Bronchial epithelial cell (primary cell): ENCODE results near the gene SNX24. TPM values are rescaled to one million over a fixed set of nuclear protein-coding genes. Genes with fewer than 3 reads are reported as not detected.

Source experiments
- DNase-seq: peaks from one replicate; pipeline ENCODE4 v3.0.0-alpha.2; 2010; ENCODE audit warnings: low read depth
- FAIRE-seq: peaks from 2 replicates; lab custom pipeline; 2011; peaks lifted over from hg19 to GRCh38; lab: Jason Lieb, UNC
- H3K27me3 ChIP-seq: 2 replicates; pipeline ENCODE4 v1.5.1; 2011; ENCODE audit warnings: low read length; ENCODE audit not compliant: control insufficient read depth, insufficient read depth
- H3K36me3 ChIP-seq: 2 replicates; pipeline ENCODE4 v1.5.1; 2011; ENCODE audit warnings: low read length; ENCODE audit not compliant: control insufficient read depth, insufficient read depth
- H3K4me3 ChIP-seq: 2 replicates; pipeline ENCODE4 v1.5.1; 2011; ENCODE audit warnings: mild to moderate bottlenecking, low read depth, low read length, control low read depth
- CTCF ChIP-seq: IDR thresholded peaks from 2 replicates; pipeline ENCODE4 v1.5.1; 2011; ENCODE audit warnings: mild to moderate bottlenecking, moderate library complexity, low read length, control low read depth, inconsistent platforms; ENCODE audit not compliant: insufficient read depth, severe bottlenecking
- total RNA-seq: library from RNA; depleted of rRNA; stranded (reverse); fragments of >200 nt; gene quantifications from 2 replicates; pipeline ENCODE4 v1.2.1, GENCODE V29; 2014

SNX24 gene
- total RNA-seq, 1 donor from 2014 or later: 37.1 TPM

- Histone ChIP-seq H3K4me3 (no peak overlapping the region), H3K27me3 (no peaks in the 10 kb centered on the region), H3K36me3 (no peaks in the 10 kb centered on the region)
- no peak for DNase-seq
- FAIRE-seq: no peak
- TF ChIP-seq CTCF: no peak
Measured at GRCh38 chr5:122871661-122872060, 26.2 kb downstream of the SNX24 start.

DNA sequence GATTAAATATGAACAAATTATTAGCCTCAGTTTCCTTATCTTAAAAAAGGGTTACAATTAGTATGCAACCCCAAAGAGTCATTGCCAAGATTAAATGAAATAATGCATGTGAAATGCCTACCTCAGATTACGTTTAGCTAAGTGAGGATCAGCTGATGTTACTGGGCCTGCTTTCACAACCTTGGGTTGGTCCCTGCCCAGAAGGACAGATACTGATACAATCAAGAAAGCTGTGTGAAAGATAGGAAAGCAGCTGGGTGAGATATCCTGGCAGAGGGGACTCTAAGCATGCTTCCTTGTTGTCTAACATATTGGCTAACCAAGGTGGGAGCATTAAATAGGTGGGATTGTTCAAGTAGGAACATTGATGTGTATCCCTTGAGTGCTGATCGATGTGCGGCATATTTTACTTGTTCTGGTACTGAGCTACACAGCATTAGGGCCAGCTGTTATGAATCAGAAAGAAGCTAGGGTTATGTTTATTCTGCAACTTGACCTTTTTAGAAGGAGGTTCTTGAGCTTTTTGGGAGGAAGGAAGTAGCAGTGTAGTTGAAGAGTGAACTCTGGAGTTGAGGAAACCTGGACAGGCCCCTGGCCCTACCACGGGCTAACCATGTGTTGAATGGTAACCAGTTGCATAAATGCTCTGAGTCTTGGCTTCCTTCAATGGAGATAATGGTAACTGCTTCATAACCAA lies 28.9 kb downstream of the SNX24 start:
- no peaks in the 10 kb centered on the region for H3K27me3 ChIP-seq
- DNase-seq (no peak), FAIRE-seq (no peak)
- no peaks in the 10 kb centered on the region for H3K36me3 ChIP-seq
- TF ChIP-seq CTCF: no peak
- no peak overlapping the region for H3K4me3 ChIP-seq

- no peaks in the 10 kb centered on the region for H3K36me3 ChIP-seq
- no peaks in the 10 kb centered on the region for H3K27me3 ChIP-seq
- no peak overlapping the region for H3K4me3 ChIP-seq
- FAIRE-seq (no peak), DNase-seq (no peak)
- no peak for TF ChIP-seq CTCF
Measured at GRCh38 chr5:122877518-122877917, 32.1 kb downstream of the SNX24 start.

DNA sequence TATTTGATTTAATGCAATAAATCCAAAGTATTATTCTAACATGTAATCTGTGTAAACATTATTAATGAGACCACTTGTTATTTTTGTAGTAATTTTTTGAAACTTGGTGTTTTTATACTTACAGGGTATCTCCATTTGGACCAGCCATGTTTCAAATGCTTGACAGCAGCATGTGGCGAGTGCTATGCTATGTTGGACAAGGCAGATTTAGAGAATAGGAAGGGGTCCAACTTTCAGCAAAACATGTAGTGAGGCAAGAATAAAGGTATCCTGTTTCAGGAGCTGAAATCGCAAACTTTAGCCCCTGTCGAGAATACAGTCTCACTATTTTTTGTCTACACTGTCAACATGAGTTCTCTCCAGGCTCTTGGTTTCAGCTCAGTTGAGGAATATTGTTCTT lies 33.7 kb downstream of the SNX24 start:
- no peak for TF ChIP-seq CTCF
- FAIRE-seq (no peak), DNase-seq (no peak)
- Histone ChIP-seq H3K36me3 (no peaks in the 10 kb centered on the region), H3K4me3 (no peak overlapping the region), H3K27me3 (no peaks in the 10 kb centered on the region)

GRCh38 chr5:122880170-122880689 lies 34.8 kb downstream of the SNX24 start:
- DNase-seq: no peak
- no peaks in the 10 kb centered on the region for H3K27me3 ChIP-seq
- FAIRE-seq: no peak
- H3K4me3 ChIP-seq: no peak overlapping the region
- H3K36me3 ChIP-seq: no peaks in the 10 kb centered on the region
- no peak for TF ChIP-seq CTCF

- FAIRE-seq (no peak), DNase-seq (no peak)
- Histone ChIP-seq H3K4me3 (no peak overlapping the region), H3K36me3 (no peaks in the 10 kb centered on the region), H3K27me3 (no peaks in the 10 kb centered on the region)
- no peak for TF ChIP-seq CTCF
Measured at GRCh38 chr5:122880749-122881148, 35.3 kb downstream of the SNX24 start.
